Measurements from ENCODE around the gene SYNGR3.

Gene SYNGR3

GRCh38 chr16:1992704-1993317 lies 3.0 kb downstream of the SYNGR3 start:
- DNase-seq = no peak

GRCh38 chr16:1993731-1994131 lies 4.0 kb downstream of the SYNGR3 start:
- no peak for DNase-seq

GRCh38 chr16:1997494-1998359 lies 8.0 kb downstream of the SYNGR3 start:
- no peak for DNase-seq

- no peak for DNase-seq
Observed at GRCh38 chr16:1998360-1998835, 8.6 kb downstream of the SYNGR3 start.

- DNase-seq = no peak
Observed at GRCh38 chr16:1998852-1999801, 9.4 kb downstream of the SYNGR3 start.

GRCh38 chr16:1999866-2000514 lies 10.2 kb downstream of the SYNGR3 start:
- no peak for DNase-seq

- no peak for DNase-seq
Observed at GRCh38 chr16:2001035-2001434, 11.3 kb downstream of the SYNGR3 start.

- DNase-seq = no peak
Observed at GRCh38 chr16:2001456-2002355, 11.9 kb downstream of the SYNGR3 start.

GRCh38 chr16:2002406-2003230 lies 12.8 kb downstream of the SYNGR3 start:
- no peak for DNase-seq

GRCh38 chr16:2003231-2003826 lies 13.6 kb downstream of the SYNGR3 start:
- DNase-seq = no peak

- DNase-seq = peak; percentile 99
Observed at GRCh38 chr16:2003827-2004641, 14.3 kb downstream of the SYNGR3 start.

- DNase-seq = peak; percentile 58
Observed at GRCh38 chr16:2004795-2005517, 15.2 kb downstream of the SYNGR3 start.

GRCh38 chr16:2005646-2006045 lies 15.9 kb downstream of the SYNGR3 start:
- peak; percentile 47 for DNase-seq

GRCh38 chr16:2006317-2006716 lies 16.5 kb downstream of the SYNGR3 start:
- DNase-seq = no peak

- DNase-seq = no peak
Observed at GRCh38 chr16:2007081-2007836, 17.5 kb downstream of the SYNGR3 start.

- no peak for DNase-seq
Observed at GRCh38 chr16:2008009-2008526, 18.3 kb downstream of the SYNGR3 start.

- DNase-seq = peak; percentile 53
Observed at GRCh38 chr16:2008631-2009163, 18.9 kb downstream of the SYNGR3 start.
